ENCODE data around the gene MYO15B. TPM values are rescaled to one million over a fixed set of nuclear protein-coding genes. Genes with fewer than 3 reads are reported as not detected.
A peak's percentile ranks its signal among the peaks of the same experiment; 100 is the strongest.

The MYO15B gene
- total RNA-seq, 3 donors from 2014 or later: 591 to 1,071 (median 660) TPM

GRCh38 chr17:75616521-75617122, 29.0 kb downstream of the MYO15B start:
- ATAC-seq: peak; percentile 20
- Histone ChIP-seq H3K9me3 (no peaks in the 10 kb centered on the region), H3K4me1 (ENCODE audit: low read depth) (peaks cover 29% of the 10 kb centered on the region), H3K36me3 (ENCODE audit: low read depth) (no peaks in the 10 kb centered on the region), H3K4me3 (no peak overlapping the region)
- no peak for DNase-seq
- intact Hi-C loops (cut with DNase I, micrococcal nuclease): no loop called here
- no peak for TF ChIP-seq CTCF (IDR thresholded peaks at IDR 0.05)

GRCh38 chr17:75617218-75617617, 29.6 kb downstream of the MYO15B start:
- TF ChIP-seq CTCF (IDR thresholded peaks at IDR 0.05): no peak
- Histone ChIP-seq H3K4me3 (no peak overlapping the region), H3K36me3 (ENCODE audit: low read depth) (no peaks in the 10 kb centered on the region), H3K4me1 (ENCODE audit: low read depth) (peaks cover 24% of the 10 kb centered on the region), H3K9me3 (no peaks in the 10 kb centered on the region)
- intact Hi-C loops (cut with DNase I, micrococcal nuclease): no loop called here
- peak; percentile 83 for ATAC-seq
- DNase-seq: peak; percentile 90 to 92 (median 91)

- H3K36me3 ChIP-seq (ENCODE audit: low read depth): no peaks in the 10 kb centered on the region
- peaks cover 21% of the 10 kb centered on the region for H3K4me1 ChIP-seq (ENCODE audit: low read depth)
- intact Hi-C loops (cut with DNase I, micrococcal nuclease): no loop called here
Measured at GRCh38 chr17:75617675-75618074, 30.1 kb downstream of the MYO15B start.

GRCh38 chr17:75619506-75620431, 32.2 kb downstream of the MYO15B start:
- intact Hi-C loops (cut with DNase I, micrococcal nuclease): no loop called here
- H3K9me3 ChIP-seq: no peaks in the 10 kb centered on the region
- peaks cover 17% of the 10 kb centered on the region for H3K4me1 ChIP-seq (ENCODE audit: low read depth)
- no peak for DNase-seq
- H3K36me3 ChIP-seq (ENCODE audit: low read depth): no peaks in the 10 kb centered on the region
- peak; percentile 29 for TF ChIP-seq CTCF (IDR thresholded peaks at IDR 0.05)
- no peak for ATAC-seq
- no peak overlapping the region for H3K4me3 ChIP-seq

More at GRCh38 chr17:75617675-75618074, 30.1 kb downstream of the MYO15B start:
- TF ChIP-seq CTCF (IDR thresholded peaks at IDR 0.05): no peak
- H3K9me3 ChIP-seq: no peaks in the 10 kb centered on the region
- DNase-seq (no peak), ATAC-seq (no peak)
- H3K4me3 ChIP-seq: no peak overlapping the region

GRCh38 chr17:75621489-75621888, 33.9 kb downstream of the MYO15B start:
- intact Hi-C loops (cut with DNase I, micrococcal nuclease): no loop called here
- Histone ChIP-seq H3K9me3 (no peaks in the 10 kb centered on the region), H3K4me1 (ENCODE audit: low read depth) (peaks cover 15% of the 10 kb centered on the region), H3K36me3 (ENCODE audit: low read depth) (no peaks in the 10 kb centered on the region), H3K4me3 (no peak overlapping the region)
- ATAC-seq (no peak), DNase-seq (no peak)
- TF ChIP-seq CTCF (IDR thresholded peaks at IDR 0.05): no peak
